Upper lobe of left lung (tissue), 6 donors: Measurements from ENCODE around the gene ADAMTS2. TPM values are rescaled to one million over a fixed set of nuclear protein-coding genes. Genes with fewer than 3 reads are reported as not detected.
A peak's percentile ranks its signal among the peaks of the same experiment; 100 is the strongest.

Experiments used
- ATAC-seq, 2 donors: fragments of 200-7000 bp; cut with Tn5 transposase; one replicate each; pipeline ENCODE4 v1.9.1; 2022; ENCODE audit warnings: mild to moderate bottlenecking in 2 of 2, moderate library complexity in 2 of 2; ENCODE audit not compliant: low FRiP score in 2 of 2
- DNase-seq, 2 donors: peaks; one replicate each; pipeline ENCODE4 v3.0.0-alpha.2; 2019 to 2020
- H3K27ac ChIP-seq, 4 donors: fragments of 200-600 bp; sonication (generic); one replicate each; pipeline ENCODE4 v1.5.1; 2016 to 2019
- H3K27me3 ChIP-seq, 4 donors: fragments of 200-600 bp; sonication (generic); one replicate each; pipeline ENCODE4 v1.5.1; 2017 to 2019
- H3K36me3 ChIP-seq, 4 donors: fragments of 200-600 bp; sonication (generic); one replicate each; pipeline ENCODE4 v1.5.1; 2016 to 2019
- H3K4me1 ChIP-seq, 4 donors: fragments of 200-600 bp; sonication (generic); one replicate each; pipeline ENCODE4 v1.5.1; 2018 to 2019
- H3K4me3 ChIP-seq, 4 donors: fragments of 200-600 bp; sonication (generic); one replicate each; pipeline ENCODE4 v1.5.1; 2017 to 2019; ENCODE audit warnings: mild to moderate bottlenecking in 2 of 4, moderate library complexity in 1 of 4
- H3K9me3 ChIP-seq, 4 donors: fragments of 200-600 bp; sonication (generic); one replicate each; pipeline ENCODE4 v1.5.1; 2018 to 2019
- CTCF ChIP-seq, 6 experiments: fragments of 450-650 bp in 4 of 6; fragments of 200-600 bp in 2 of 6; sonication (generic) in 2 of 6; IDR thresholded peaks; one replicate each; pipeline ENCODE4 v1.5.1; 2016 to 2019; ENCODE audit warnings: antibody characterized with exemption in 6 of 6
- EP300 ChIP-seq, 4 donors: sonication (generic); formaldehyde crosslinking; IDR thresholded peaks; one replicate each; pipeline ENCODE4 v1.5.1; 2017; ENCODE audit warnings: antibody characterized with exemption in 4 of 4, control low read depth in 2 of 4
- POLR2A ChIP-seq, 4 donors: fragments of 450-650 bp; IDR thresholded peaks; one replicate each; pipeline ENCODE4 v1.5.1; 2016 to 2017; ENCODE audit warnings: antibody characterized with exemption in 4 of 4, mild to moderate bottlenecking in 2 of 4
- POLR2AphosphoS5 ChIP-seq, 2 donors: sonication (generic); formaldehyde crosslinking; IDR thresholded peaks; one replicate each; pipeline ENCODE4 v1.5.1; 2017; ENCODE audit warnings: antibody characterized with exemption in 2 of 2
- WGBS, 2 donors: methylation state at CpG; one replicate each; pipeline ENCODE4 v1.1.5; 2017 to 2018; 5-methylcytosine and 5-hydroxymethylcytosine counted together
- total RNA-seq, 6 donors: library from RNA; depleted of rRNA in 4 of 6; stranded (reverse); fragments of >200 nt in 4 of 6; gene quantifications; one replicate each; pipeline versions ENCODE4 v1.1.0 to v1.2.1, GENCODE V29; 2016 to 2021
- donor health status: DM: no; HTN: no; CAD: no; lungs with moderate emphysema.
- donor health status: DM: no; HTN: yes; CAD: no; lungs with severe emphysema.

Gene ADAMTS2
- total RNA-seq, 6 donors from 2014 or later = 10.0 to 114 (median 25.7) TPM

DNA sequence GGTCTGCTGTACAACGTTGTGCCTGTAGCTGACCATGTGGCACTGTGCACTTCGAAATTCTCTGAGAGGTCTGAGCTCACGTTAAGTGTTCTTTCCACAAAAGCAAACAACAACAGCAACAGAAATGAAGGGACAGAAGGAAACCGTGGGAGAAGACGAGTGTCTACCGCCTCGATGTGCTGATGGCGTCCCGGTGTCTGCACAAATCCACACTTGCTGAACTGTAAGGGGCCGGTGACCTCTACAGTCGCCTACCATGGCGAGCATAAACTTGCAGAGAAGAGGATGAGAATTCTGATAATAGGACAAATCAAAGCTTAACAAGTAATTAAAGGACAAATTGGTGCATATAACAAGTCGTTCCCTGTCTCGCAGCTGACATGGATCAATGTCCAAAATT, 114.0 kb downstream of the ADAMTS2 start:
- H3K27me3 ChIP-seq = no peaks in the 10 kb centered on the region
- no peak overlapping the region for H3K27ac ChIP-seq
- no peak for ATAC-seq
- peak in 1 of 2 donors; percentile 3 for DNase-seq
- no peaks in the 10 kb centered on the region for H3K4me1 ChIP-seq
- no peaks in the 10 kb centered on the region for H3K9me3 ChIP-seq
- H3K36me3 ChIP-seq = no peaks in the 10 kb centered on the region
- no peak for TF ChIP-seq POLR2AphosphoS5 (IDR thresholded peaks at IDR 0.05)
- H3K4me3 ChIP-seq = no peak overlapping the region
- 77 to 79% methylated on average over 14 of the region's 14 CpGs for WGBS, 2 donors

GRCh38 chr5:179230061-179230461, 115.2 kb downstream of the ADAMTS2 start:
- H3K36me3 ChIP-seq = no peaks in the 10 kb centered on the region
- no peak overlapping the region for H3K27ac ChIP-seq
- H3K4me1 ChIP-seq = no peaks in the 10 kb centered on the region
- no peaks in the 10 kb centered on the region for H3K27me3 ChIP-seq
- H3K4me3 ChIP-seq = no peak overlapping the region
- 85 to 87% methylated on average over 8 to 9 of the region's 9 CpGs for WGBS, 2 donors
- H3K9me3 ChIP-seq = no peaks in the 10 kb centered on the region
- TF ChIP-seq EP300 (IDR thresholded peaks at IDR 0.05) (no peak), CTCF (IDR thresholded peaks at IDR 0.05) (no peak), POLR2A (IDR thresholded peaks at IDR 0.05) (no peak), POLR2AphosphoS5 (IDR thresholded peaks at IDR 0.05) (no peak)
- peak; percentile 8 to 47 for DNase-seq
- ATAC-seq = no peak

GRCh38 chr5:179229331-179229831, 115.9 kb downstream of the ADAMTS2 start:
- TF ChIP-seq EP300 (IDR thresholded peaks at IDR 0.05) = no peak
- no peak for TF ChIP-seq POLR2AphosphoS5 (IDR thresholded peaks at IDR 0.05)
- no peak for TF ChIP-seq POLR2A (IDR thresholded peaks at IDR 0.05)
- no peak for TF ChIP-seq CTCF (IDR thresholded peaks at IDR 0.05)
- H3K4me1 ChIP-seq = no peaks in the 10 kb centered on the region
- 77 to 85% methylated on average over 9 to 12 of the region's 20 CpGs for WGBS, 2 donors
- peak; percentile 3 to 39 for DNase-seq
- H3K9me3 ChIP-seq = no peaks in the 10 kb centered on the region
- no peaks in the 10 kb centered on the region for H3K36me3 ChIP-seq
- no peaks in the 10 kb centered on the region for H3K27me3 ChIP-seq
- no peak for ATAC-seq
- no peak overlapping the region for H3K27ac ChIP-seq
- H3K4me3 ChIP-seq = no peak overlapping the region

- no peak overlapping the region for H3K27ac ChIP-seq
- WGBS, 2 donors = 83 to 88% methylated on average over 6 to 15 of the region's 20 CpGs
- peaks cover 0 to 2% (median 0%) of the 10 kb centered on the region in 4 donors for H3K9me3 ChIP-seq
- no peak for TF ChIP-seq EP300 (IDR thresholded peaks at IDR 0.05)
- H3K4me1 ChIP-seq = no peaks in the 10 kb centered on the region
- no peaks in the 10 kb centered on the region for H3K36me3 ChIP-seq
- ATAC-seq (peak; percentile 2 to 19), DNase-seq (peak; percentile 18 to 61)
- no peak overlapping the region for H3K4me3 ChIP-seq
- H3K27me3 ChIP-seq = no peaks in the 10 kb centered on the region
Measured at GRCh38 chr5:179228341-179229121, 116.7 kb downstream of the ADAMTS2 start.

- TF ChIP-seq CTCF (IDR thresholded peaks at IDR 0.05) (no peak), POLR2A (IDR thresholded peaks at IDR 0.05) (no peak), POLR2AphosphoS5 (IDR thresholded peaks at IDR 0.05) (no peak), EP300 (IDR thresholded peaks at IDR 0.05) (no peak)
- Histone ChIP-seq H3K9me3 (peaks cover 0 to 2% (median 0%) of the 10 kb centered on the region in 4 donors), H3K4me3 (no peak overlapping the region), H3K27me3 (no peaks in the 10 kb centered on the region), H3K4me1 (no peaks in the 10 kb centered on the region), H3K27ac (no peak overlapping the region), H3K36me3 (no peaks in the 10 kb centered on the region)
- peak in 1 of 2 donors; percentile 16 for DNase-seq
- peak; percentile 22 to 24 for ATAC-seq
- WGBS, 2 donors = 56 to 81% methylated on average over 14 to 17 of the region's 17 CpGs
Measured at GRCh38 chr5:179227580-179228311, 117.5 kb downstream of the ADAMTS2 start.
